GM12878 (cell line): ENCODE data around the gene DAD1. TPM values are rescaled to one million over a fixed set of nuclear protein-coding genes. Genes with fewer than 3 reads are reported as not detected.

Source experiments
- BMI1 ChIP-seq: fragments of 450-650 bp; IDR thresholded peaks from 2 replicates; pipeline ENCODE4 v1.6.1; 2016; ENCODE audit warnings: mild to moderate bottlenecking, moderate library complexity, borderline replicate concordance
- CBX3 ChIP-seq: fragments of 200-600 bp; sonication (generic); IDR thresholded peaks from 2 replicates; pipeline ENCODE4 v1.6.1; 2016; ENCODE audit warnings: low read depth, borderline replicate concordance
- E2F4 ChIP-seq: IDR thresholded peaks from 2 replicates; pipeline ENCODE4 v1.6.1; 2012; ENCODE audit warnings: low read depth, low read length, improper control_type of control experiment
- HDAC6 ChIP-seq: fragments of 200-600 bp; sonication (generic); IDR thresholded peaks from one replicate; pipeline ENCODE4 v1.8.0; 2017; ENCODE audit warnings: antibody characterized with exemption; ENCODE audit not compliant: unreplicated experiment
- IRF3 ChIP-seq: fragments of 450-650 bp; IDR thresholded peaks from 2 replicates; pipeline ENCODE4 v1.6.1; 2014; ENCODE audit warnings: mild to moderate bottlenecking
- JUND ChIP-seq: IDR thresholded peaks from 2 replicates; pipeline ENCODE4 v1.6.1; 2012; ENCODE audit warnings: low read depth, mild to moderate bottlenecking, low read length, improper control_type of control experiment, moderate library complexity
- KAT2A ChIP-seq: conservative IDR thresholded peaks from 2 replicates; pipeline ENCODE4 v1.6.1; 2011; ENCODE audit warnings: low read depth, low read length; ENCODE audit not compliant: control insufficient read depth
- MEF2B ChIP-seq: fragments of 450-650 bp; IDR thresholded peaks from 2 replicates; pipeline ENCODE4 v1.6.1; 2018; ENCODE audit warnings: mild to moderate bottlenecking, moderate library complexity; ENCODE audit not compliant: partially characterized antibody, poor library complexity, severe bottlenecking
- MTA2 ChIP-seq: fragments of 450-650 bp; IDR thresholded peaks from 2 replicates; pipeline ENCODE4 v1.6.1; 2016; ENCODE audit warnings: low read depth, mild to moderate bottlenecking, moderate library complexity
- NFYA ChIP-seq: IDR thresholded peaks from 2 replicates; pipeline ENCODE4 v1.6.1; 2011; ENCODE audit warnings: low read depth, mild to moderate bottlenecking, low read length, improper control_type of control experiment, borderline replicate concordance
- POLR2AphosphoS5 ChIP-seq: IDR thresholded peaks from 2 replicates; pipeline ENCODE4 v1.6.1; 2011; ENCODE audit warnings: mild to moderate bottlenecking, low read length, inconsistent platforms
- RELA ChIP-seq: fragments of 450-650 bp; IDR thresholded peaks from 2 replicates; pipeline ENCODE4 v1.8.0; 2014; ENCODE audit warnings: borderline replicate concordance; ENCODE audit not compliant: partially characterized antibody
- TCF3 ChIP-seq: IDR thresholded peaks from 2 replicates; pipeline ENCODE4 v1.6.1; 2012; ENCODE audit warnings: low read depth, mild to moderate bottlenecking, low read length, borderline replicate concordance; ENCODE audit not compliant: insufficient read depth
- ZNF592 ChIP-seq: fragments of 450-650 bp; IDR thresholded peaks from 2 replicates; pipeline ENCODE4 v1.6.1; 2017; ENCODE audit warnings: mild to moderate bottlenecking, moderate library complexity
- polyA plus RNA-seq, 11 experiments: library from polyadenylated mRNA; depleted of rRNA in 4 of 11; unstranded in 6 of 11; stranded (reverse) in 5 of 11; fragments of >200 nt; fragmentation: Nextera tagmentation in 4 of 11; fragmentation: Illumina TruSeq in 1 of 11; extraction: Ambion mirVana in 4 of 11; extraction: Trizol in 1 of 11; gene quantifications; 1 replicate in 1 of 11; 2 replicates in 10 of 11; pipeline versions ENCODE4 v1.2.1 to v1.2.3, GENCODE V29; 2011 to 2016; ENCODE audit warnings: inconsistent platforms in 2 of 11, missing spikeins in 2 of 11, low read depth in 1 of 11
- total RNA-seq, 4 experiments: library from RNA; depleted of rRNA in 3 of 4; stranded (reverse); fragments of >200 nt in 3 of 4; fragmentation: Illumina TruSeq in 1 of 4; extraction: Trizol in 1 of 4; gene quantifications; 2 replicates each; pipeline versions ENCODE4 v1.2.1 to v1.2.3, GENCODE V29; 2013 to 2021
- TF ChIP-seq, protein P1 (sequence below): fragments of 450-650 bp; formaldehyde crosslinking; IDR thresholded peaks from 2 replicates; pipeline ENCODE4 v1.4.0; 2020; ENCODE audit warnings: mild to moderate bottlenecking, moderate library complexity
- TF ChIP-seq, protein P2 (sequence below): fragments of 450-650 bp; IDR thresholded peaks from 2 replicates; pipeline ENCODE4 v1.6.1; 2017; ENCODE audit warnings: mild to moderate bottlenecking

The DAD1 gene
- total and polyA plus RNA-seq, 10 of the 15 experiments (the other 5 are each of a cell fraction or from before 2014, with no cell fraction given) = 161 to 920 (median 319) TPM

DNA sequence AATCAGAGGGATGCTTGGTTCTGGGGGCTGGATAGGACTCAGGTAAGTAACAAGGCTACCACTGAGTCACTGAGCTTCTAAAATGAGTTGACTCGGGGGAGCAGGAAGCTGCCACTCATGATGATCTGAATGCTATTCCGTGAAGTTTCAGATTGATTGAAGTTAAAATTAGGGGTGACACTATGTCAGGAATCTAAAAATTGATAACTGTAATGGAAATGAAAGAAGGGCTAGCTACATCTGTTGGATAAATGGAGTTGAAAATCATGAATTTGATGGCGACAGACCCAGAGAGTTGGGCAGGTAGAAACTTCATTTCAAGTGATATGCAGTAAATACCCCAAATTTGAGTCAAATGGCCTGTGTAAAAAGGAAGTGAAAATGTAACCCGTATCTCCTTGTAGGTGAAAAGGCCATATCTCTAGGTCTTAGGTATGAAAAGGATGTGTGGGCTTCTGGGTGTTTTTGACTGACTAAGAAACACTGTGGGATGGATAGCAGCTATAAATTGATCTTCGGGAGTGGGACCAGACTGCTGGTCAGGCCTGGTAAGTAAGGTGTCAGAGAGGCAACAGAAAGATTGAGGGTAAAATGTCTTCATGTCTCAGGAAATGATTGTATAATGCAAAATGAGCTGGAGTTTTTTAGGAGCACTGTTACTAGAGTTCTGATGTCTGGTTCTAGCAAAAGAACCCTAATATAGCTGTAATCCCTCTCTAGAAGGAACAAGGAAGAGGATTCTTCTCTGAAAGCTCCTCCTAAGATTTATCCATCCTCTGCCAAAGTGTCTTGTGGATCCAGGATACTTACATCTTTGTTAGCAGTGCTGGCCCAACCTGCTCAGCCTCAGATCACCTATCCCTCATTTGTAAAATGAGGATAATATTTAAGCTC is 57.3 kb downstream of the DAD1 start (continued):
- TF ChIP-seq, protein P1, sequence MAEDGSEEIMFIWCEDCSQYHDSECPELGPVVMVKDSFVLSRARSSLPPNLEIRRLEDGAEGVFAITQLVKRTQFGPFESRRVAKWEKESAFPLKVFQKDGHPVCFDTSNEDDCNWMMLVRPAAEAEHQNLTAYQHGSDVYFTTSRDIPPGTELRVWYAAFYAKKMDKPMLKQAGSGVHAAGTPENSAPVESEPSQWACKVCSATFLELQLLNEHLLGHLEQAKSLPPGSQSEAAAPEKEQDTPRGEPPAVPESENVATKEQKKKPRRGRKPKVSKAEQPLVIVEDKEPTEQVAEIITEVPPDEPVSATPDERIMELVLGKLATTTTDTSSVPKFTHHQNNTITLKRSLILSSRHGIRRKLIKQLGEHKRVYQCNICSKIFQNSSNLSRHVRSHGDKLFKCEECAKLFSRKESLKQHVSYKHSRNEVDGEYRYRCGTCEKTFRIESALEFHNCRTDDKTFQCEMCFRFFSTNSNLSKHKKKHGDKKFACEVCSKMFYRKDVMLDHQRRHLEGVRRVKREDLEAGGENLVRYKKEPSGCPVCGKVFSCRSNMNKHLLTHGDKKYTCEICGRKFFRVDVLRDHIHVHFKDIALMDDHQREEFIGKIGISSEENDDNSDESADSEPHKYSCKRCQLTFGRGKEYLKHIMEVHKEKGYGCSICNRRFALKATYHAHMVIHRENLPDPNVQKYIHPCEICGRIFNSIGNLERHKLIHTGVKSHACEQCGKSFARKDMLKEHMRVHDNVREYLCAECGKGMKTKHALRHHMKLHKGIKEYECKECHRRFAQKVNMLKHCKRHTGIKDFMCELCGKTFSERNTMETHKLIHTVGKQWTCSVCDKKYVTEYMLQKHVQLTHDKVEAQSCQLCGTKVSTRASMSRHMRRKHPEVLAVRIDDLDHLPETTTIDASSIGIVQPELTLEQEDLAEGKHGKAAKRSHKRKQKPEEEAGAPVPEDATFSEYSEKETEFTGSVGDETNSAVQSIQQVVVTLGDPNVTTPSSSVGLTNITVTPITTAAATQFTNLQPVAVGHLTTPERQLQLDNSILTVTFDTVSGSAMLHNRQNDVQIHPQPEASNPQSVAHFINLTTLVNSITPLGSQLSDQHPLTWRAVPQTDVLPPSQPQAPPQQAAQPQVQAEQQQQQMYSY (CRISPR knock-in tag) = no peak
- TF ChIP-seq E2F4 (no peak), JUND (peak; percentile 77), CBX3 (no peak), MEF2B (peak; percentile 68), ZNF592 (peak; percentile 55; the same call in 1 of the 2 replicates), RELA (no peak), BMI1 (0 out of 2 replicates have a peak, but pooled peaks have one; percentile 46), TCF3 (0 out of 2 replicates have a peak, but pooled peaks have one; percentile 60), IRF3 (no peak), MTA2 (peak; percentile 82), HDAC6 (no peak), KAT2A (no peak), NFYA (no peak), POLR2AphosphoS5 (peak; percentile 91)
- TF ChIP-seq, protein P2, sequence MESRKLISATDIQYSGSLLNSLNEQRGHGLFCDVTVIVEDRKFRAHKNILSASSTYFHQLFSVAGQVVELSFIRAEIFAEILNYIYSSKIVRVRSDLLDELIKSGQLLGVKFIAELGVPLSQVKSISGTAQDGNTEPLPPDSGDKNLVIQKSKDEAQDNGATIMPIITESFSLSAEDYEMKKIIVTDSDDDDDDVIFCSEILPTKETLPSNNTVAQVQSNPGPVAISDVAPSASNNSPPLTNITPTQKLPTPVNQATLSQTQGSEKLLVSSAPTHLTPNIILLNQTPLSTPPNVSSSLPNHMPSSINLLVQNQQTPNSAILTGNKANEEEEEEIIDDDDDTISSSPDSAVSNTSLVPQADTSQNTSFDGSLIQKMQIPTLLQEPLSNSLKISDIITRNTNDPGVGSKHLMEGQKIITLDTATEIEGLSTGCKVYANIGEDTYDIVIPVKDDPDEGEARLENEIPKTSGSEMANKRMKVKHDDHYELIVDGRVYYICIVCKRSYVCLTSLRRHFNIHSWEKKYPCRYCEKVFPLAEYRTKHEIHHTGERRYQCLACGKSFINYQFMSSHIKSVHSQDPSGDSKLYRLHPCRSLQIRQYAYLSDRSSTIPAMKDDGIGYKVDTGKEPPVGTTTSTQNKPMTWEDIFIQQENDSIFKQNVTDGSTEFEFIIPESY = no peak
